Uterus (tissue), 2 donors: Measurements from ENCODE around the gene CD27.

Source experiments
- CTCF ChIP-seq, 4 experiments: fragments of 200-600 bp in 2 of 4; fragments of 450-650 bp in 2 of 4; sonication (generic) in 2 of 4; IDR thresholded peaks; one replicate each; pipeline ENCODE4 v1.5.1; 2016 to 2019; ENCODE audit warnings: antibody characterized with exemption in 4 of 4, mild to moderate bottlenecking in 2 of 4, moderate library complexity in 1 of 4
- POLR2A ChIP-seq, 2 donors: fragments of 450-650 bp; IDR thresholded peaks; one replicate each; pipeline ENCODE4 v1.6.1; 2016; ENCODE audit warnings: antibody characterized with exemption in 2 of 2, mild to moderate bottlenecking in 1 of 2, moderate library complexity in 1 of 2

DNA sequence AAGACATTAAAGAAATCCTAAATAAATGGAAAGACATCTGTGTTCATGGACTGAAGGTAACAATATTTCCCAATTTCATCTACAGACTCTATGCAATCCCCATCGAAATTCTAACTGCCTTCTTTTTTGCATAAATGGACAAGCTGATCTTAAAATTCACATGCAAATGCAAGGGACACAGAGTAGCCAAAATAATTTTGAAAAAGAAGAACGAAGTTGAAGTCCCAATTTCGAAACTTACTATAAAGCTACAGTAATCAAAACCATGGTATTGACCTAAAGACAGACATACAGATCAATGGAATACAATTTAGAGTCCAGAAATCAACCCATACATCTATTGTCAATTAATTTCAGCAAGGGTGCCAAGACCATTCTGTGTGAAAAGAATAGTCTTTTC lies 16.4 kb upstream of the CD27 start:
- TF ChIP-seq CTCF (IDR thresholded peaks at IDR 0.05) (no peak), POLR2A (IDR thresholded peaks at IDR 0.05) (no peak)
